HFFc6 (cell line): ENCODE data around the gene ERG28. TPM values are rescaled to one million over a fixed set of nuclear protein-coding genes. Genes with fewer than 3 reads are reported as not detected.

Source experiments
- DNase-seq: peaks from one replicate; pipeline ENCODE4 v3.0.0-alpha.2; 2018
- H3K27ac Mint-ChIP-seq: 2 replicates; pipeline ENCODE4 v1.8.0; 2020; ENCODE audit warnings: mild to moderate bottlenecking, mixed read lengths
- H3K27me3 Mint-ChIP-seq: 2 replicates; pipeline ENCODE4 v1.8.0; 2021; ENCODE audit warnings: mild to moderate bottlenecking, moderate library complexity, mixed read lengths; ENCODE audit not compliant: insufficient read depth
- H3K36me3 Mint-ChIP-seq: 2 replicates; pipeline ENCODE4 v1.8.0; 2021; ENCODE audit warnings: low read depth, mixed read lengths
- H3K4me1 Mint-ChIP-seq: 2 replicates; pipeline ENCODE4 v1.8.0; 2020; ENCODE audit warnings: low read depth, mixed read lengths
- H3K4me3 Mint-ChIP-seq: 2 replicates; pipeline ENCODE4 v1.8.0; 2020; ENCODE audit warnings: mild to moderate bottlenecking, moderate library complexity, mixed read lengths
- H3K9me3 Mint-ChIP-seq: 2 replicates; pipeline ENCODE4 v1.8.0; 2020; ENCODE audit warnings: mild to moderate bottlenecking, mixed read lengths
- total RNA-seq, 6 experiments: library from RNA; stranded (reverse); fragmentation: NEBNext Ultra II Directional; extraction: Animal tissue kit (Norgen Biotek cat#: 25700); gene quantifications; 2 replicates in 1 of 6; 3 replicates in 5 of 6; pipeline ENCODE4 v1.2.3, GENCODE V29; 2021
- TF ChIP-seq, protein P1 (sequence below): fragments of 200-600 bp; sonication (generic); IDR thresholded peaks from 2 replicates; pipeline ENCODE4 v1.5.0; 2021; ENCODE audit warnings: antibody characterized with exemption, mild to moderate bottlenecking

Gene ERG28
- total RNA-seq, 6 experiments from 2014 or later, result 14.1 to 18.2 (median 15.6) TPM

DNA sequence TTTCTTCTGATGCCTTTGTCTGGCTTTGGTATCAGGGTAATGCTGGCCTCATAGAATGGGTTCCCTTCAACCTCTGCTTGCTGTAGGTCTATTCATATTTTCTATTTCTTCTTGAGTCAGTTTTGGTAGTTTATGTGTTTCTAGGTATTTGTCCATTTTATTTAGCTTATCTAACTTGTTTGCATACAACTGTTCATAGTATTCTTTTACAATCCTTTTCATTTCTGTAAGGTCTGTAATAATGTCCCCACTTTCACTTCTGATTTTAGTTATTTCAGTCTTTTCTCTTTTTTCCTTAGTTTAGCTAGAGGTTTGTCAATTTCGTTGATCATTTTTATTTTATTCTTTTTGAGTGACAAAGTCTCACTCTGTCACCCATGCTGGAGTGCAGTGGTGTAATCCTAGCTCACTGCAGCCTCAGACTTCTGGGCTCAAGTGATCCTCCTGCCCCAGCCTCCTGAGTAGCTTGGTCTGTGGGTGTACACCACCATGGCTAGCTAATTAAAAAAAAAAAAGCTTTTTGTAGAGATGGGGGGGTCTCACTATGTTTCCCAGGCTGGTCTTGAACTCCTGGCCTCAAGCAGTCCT is 12.0 kb upstream of the ERG28 start:
- Mint-ChIP-seq H3K36me3 (peaks cover 20% of the 10 kb centered on the region), H3K4me3 (no peak overlapping the region), H3K4me1 (no peaks in the 10 kb centered on the region), H3K9me3 (no peaks in the 10 kb centered on the region), H3K27ac (no peak overlapping the region), H3K27me3 (no peaks in the 10 kb centered on the region; the same call in 1 of the 2 replicates)
- TF ChIP-seq, protein P1, sequence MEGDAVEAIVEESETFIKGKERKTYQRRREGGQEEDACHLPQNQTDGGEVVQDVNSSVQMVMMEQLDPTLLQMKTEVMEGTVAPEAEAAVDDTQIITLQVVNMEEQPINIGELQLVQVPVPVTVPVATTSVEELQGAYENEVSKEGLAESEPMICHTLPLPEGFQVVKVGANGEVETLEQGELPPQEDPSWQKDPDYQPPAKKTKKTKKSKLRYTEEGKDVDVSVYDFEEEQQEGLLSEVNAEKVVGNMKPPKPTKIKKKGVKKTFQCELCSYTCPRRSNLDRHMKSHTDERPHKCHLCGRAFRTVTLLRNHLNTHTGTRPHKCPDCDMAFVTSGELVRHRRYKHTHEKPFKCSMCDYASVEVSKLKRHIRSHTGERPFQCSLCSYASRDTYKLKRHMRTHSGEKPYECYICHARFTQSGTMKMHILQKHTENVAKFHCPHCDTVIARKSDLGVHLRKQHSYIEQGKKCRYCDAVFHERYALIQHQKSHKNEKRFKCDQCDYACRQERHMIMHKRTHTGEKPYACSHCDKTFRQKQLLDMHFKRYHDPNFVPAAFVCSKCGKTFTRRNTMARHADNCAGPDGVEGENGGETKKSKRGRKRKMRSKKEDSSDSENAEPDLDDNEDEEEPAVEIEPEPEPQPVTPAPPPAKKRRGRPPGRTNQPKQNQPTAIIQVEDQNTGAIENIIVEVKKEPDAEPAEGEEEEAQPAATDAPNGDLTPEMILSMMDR, result no peak
- DNase-seq, result no peak

GRCh38 chr14:75667099-75667765 is 6.6 kb upstream of the ERG28 start:
- TF ChIP-seq, protein P1, result no peak
- Mint-ChIP-seq H3K36me3 (peaks cover 14% of the 10 kb centered on the region), H3K4me1 (peaks cover 8% of the 10 kb centered on the region), H3K9me3 (no peaks in the 10 kb centered on the region), H3K4me3 (no peak overlapping the region), H3K27me3 (no peaks in the 10 kb centered on the region; the same call in 1 of the 2 replicates), H3K27ac (no peak overlapping the region)
- DNase-seq, result no peak

GRCh38 chr14:75662966-75663365 is 2.3 kb upstream of the ERG28 start:
- no peak for DNase-seq

GRCh38 chr14:75661499-75661814 is 781 bp upstream of the ERG28 start:
- TF ChIP-seq, protein P1, result no peak
- no peak for DNase-seq
- peak overlapping the region; percentile 92 for H3K27ac Mint-ChIP-seq
- H3K4me1 Mint-ChIP-seq, result peaks cover 26% of the 10 kb centered on the region
- H3K36me3 Mint-ChIP-seq, result no peaks in the 10 kb centered on the region
- peak overlapping the region; percentile 99 for H3K4me3 Mint-ChIP-seq
- H3K9me3 Mint-ChIP-seq, result no peaks in the 10 kb centered on the region
- H3K27me3 Mint-ChIP-seq, result peaks cover 2% of the 10 kb centered on the region; the same call in 1 of the 2 replicates

More at GRCh38 chr14:75662966-75663365, 2.3 kb upstream of the ERG28 start:
- peaks cover 2% of the 10 kb centered on the region; the same call in 1 of the 2 replicates for H3K27me3 Mint-ChIP-seq
- H3K9me3 Mint-ChIP-seq, result no peaks in the 10 kb centered on the region
- H3K4me3 Mint-ChIP-seq, result peak overlapping the region; percentile 49
- no peak overlapping the region for H3K27ac Mint-ChIP-seq
- H3K4me1 Mint-ChIP-seq, result peaks cover 26% of the 10 kb centered on the region
- no peaks in the 10 kb centered on the region for H3K36me3 Mint-ChIP-seq
- TF ChIP-seq, protein P1, result no peak

DNA sequence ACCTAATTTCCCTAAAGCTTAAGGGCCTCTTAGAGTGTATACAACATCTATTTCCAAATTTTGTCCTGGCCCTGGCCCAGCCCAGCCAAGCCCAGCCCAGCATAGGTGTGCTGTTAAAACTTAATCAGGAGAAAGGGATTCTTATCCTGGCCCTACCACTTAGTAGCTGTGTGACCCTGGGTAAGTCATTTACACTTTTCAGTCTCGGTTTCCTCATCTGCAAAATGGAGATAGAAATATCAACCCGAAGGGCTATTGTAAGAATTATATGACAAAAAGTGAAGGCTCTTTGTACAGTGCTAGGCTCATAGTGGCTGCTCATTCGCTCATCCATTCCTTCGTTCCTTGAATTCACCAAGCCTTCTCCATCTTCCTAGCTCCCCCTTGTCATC is 442 bp downstream of the ERG28 start:
- Mint-ChIP-seq H3K4me3 (peak overlapping the region; percentile 99), H3K4me1 (peaks cover 26% of the 10 kb centered on the region), H3K27ac (peak overlapping the region; percentile 92), H3K36me3 (no peaks in the 10 kb centered on the region), H3K9me3 (no peaks in the 10 kb centered on the region), H3K27me3 (peaks cover 2% of the 10 kb centered on the region; the same call in 1 of the 2 replicates)
- no peak for DNase-seq
- TF ChIP-seq, protein P1, result no peak
